PC-9 (cell line): ENCODE results near the gene KIF18A. TPM values are rescaled to one million over a fixed set of nuclear protein-coding genes. Genes with fewer than 3 reads are reported as not detected.

ENCODE experiments used
- BruUV-seq: library from RNA; stranded (reverse); fragments of 400-500 nt; replicated peaks from 2 replicates; lab custom pipeline; 2021; lab: Mats Ljungman, UMichigan
- CTCF ChIA-PET: fragments of 300-600 bp; sonication (Branson Sonifier 250); formaldehyde crosslinking; loops from one replicate; lab custom pipeline; 2022; ENCODE audit warnings: antibody characterized with exemption; lab: Charles Lee
- POLR2A ChIA-PET: fragments of 300-600 bp; sonication (Branson Sonifier 250); formaldehyde crosslinking; loops from one replicate; lab custom pipeline; 2022; ENCODE audit warnings: antibody characterized with exemption; ENCODE audit not compliant: unreplicated experiment; lab: Charles Lee
- DNase-seq, 2 experiments: peaks; one replicate each; pipeline versions ENCODE4 v3.0.0 to v3.0.0-alpha.2; 2015 to 2022; ENCODE audit warnings: mixed read lengths in 1 of 2
- H2AFZ ChIP-seq: fragments of 200-600 bp; sonication (generic); 2 replicates; pipeline ENCODE4 v1.8.1; 2017; ENCODE audit warnings: antibody characterized with exemption
- H3F3A ChIP-seq: fragments of 200-600 bp; sonication (generic); 2 replicates; pipeline ENCODE4 v1.8.1; 2017; ENCODE audit warnings: antibody characterized with exemption, mild to moderate bottlenecking, low read depth; ENCODE audit not compliant: insufficient read depth
- H3K27ac ChIP-seq: fragments of 200-600 bp; sonication (generic); 2 replicates; pipeline ENCODE4 v1.6.1; 2016; ENCODE audit warnings: mixed run types
- H3K27me3 ChIP-seq: fragments of 200-600 bp; sonication (generic); 2 replicates; pipeline ENCODE4 v1.6.1; 2016; ENCODE audit warnings: low read depth, mixed run types; ENCODE audit not compliant: insufficient read depth
- H3K36me3 ChIP-seq: fragments of 200-600 bp; sonication (generic); 2 replicates; pipeline ENCODE4 v1.6.1; 2016; ENCODE audit warnings: low read depth, mixed run types
- H3K4me1 ChIP-seq: fragments of 200-600 bp; sonication (generic); replicated peaks from 2 replicates; pipeline ENCODE4 v1.6.1; 2016; ENCODE audit warnings: mixed run types; ENCODE audit not compliant: insufficient read depth
- H3K4me2 ChIP-seq: fragments of 200-600 bp; sonication (generic); 2 replicates; pipeline ENCODE4 v1.6.1; 2017; ENCODE audit warnings: mixed run types
- H3K4me3 ChIP-seq: fragments of 200-600 bp; sonication (generic); 2 replicates; pipeline ENCODE4 v1.6.1; 2016; ENCODE audit warnings: mixed run types
- H3K79me2 ChIP-seq: fragments of 200-600 bp; sonication (generic); 2 replicates; pipeline ENCODE4 v1.6.1; 2017; ENCODE audit warnings: low read depth, mixed run types
- H3K9me2 ChIP-seq: fragments of 200-600 bp; sonication (generic); 2 replicates; pipeline ENCODE4 v1.8.1; 2017; ENCODE audit warnings: mild to moderate bottlenecking; ENCODE audit not compliant: insufficient read depth
- H3K9me3 ChIP-seq: fragments of 200-600 bp; sonication (generic); 2 replicates; pipeline ENCODE4 v1.8.1; 2016; ENCODE audit warnings: low read depth; ENCODE audit not compliant: insufficient read depth
- H4K20me1 ChIP-seq: fragments of 200-600 bp; sonication (generic); 2 replicates; pipeline ENCODE4 v1.8.1; 2017; ENCODE audit not compliant: insufficient read depth
- CTCF ChIP-seq: fragments of 200-600 bp; sonication (generic); conservative IDR thresholded peaks from 2 replicates; pipeline ENCODE4 v1.6.1; 2017; ENCODE audit warnings: mixed run types, antibody characterized with exemption, mild to moderate bottlenecking, moderate library complexity
- EZH2 ChIP-seq: fragments of 200-600 bp; sonication (generic); IDR thresholded peaks from 2 replicates; pipeline ENCODE4 v1.8.0; 2017; ENCODE audit warnings: antibody characterized with exemption, low read depth
- intact Hi-C: fragments of 100-400 bp; cut with micrococcal nuclease; formaldehyde crosslinking; loops from one replicate; pipeline ENCODE4 v1.10.0; 2022; ENCODE audit not compliant: unreplicated experiment
- total RNA-seq: library from RNA; stranded (reverse); gene quantifications from 2 replicates; pipeline ENCODE4 v1.2.3, GENCODE V29; 2021

The KIF18A gene
- total RNA-seq, 1 experiment from 2014 or later = 31.1 TPM

- H3K27me3 ChIP-seq = no peaks in the 10 kb centered on the region
- H3K4me2 ChIP-seq = no peak overlapping the region
- ChIA-PET CTCF (no interaction called here), POLR2A (no interaction called here)
- H3K9me3 ChIP-seq = no peaks in the 10 kb centered on the region
- no peaks in the 10 kb centered on the region for H3K79me2 ChIP-seq
- H3K9me2 ChIP-seq = no peaks in the 10 kb centered on the region
- no peaks in the 10 kb centered on the region for H4K20me1 ChIP-seq
- intact Hi-C loops = no loop called here
- BruUV-seq = no TSS peak
- no peak overlapping the region for H2AFZ ChIP-seq
- DNase-seq = no peak
- H3F3A ChIP-seq = no peaks in the 10 kb centered on the region
- no peak overlapping the region for H3K27ac ChIP-seq
- TF ChIP-seq CTCF (no peak), EZH2 (no peak)
- H3K4me1 ChIP-seq = no peaks in the 10 kb centered on the region
- H3K4me3 ChIP-seq = no peak overlapping the region
- H3K36me3 ChIP-seq = peaks cover 13% of the 10 kb centered on the region
These were observed 35.6 kb downstream of the KIF18A start for GRCh38 chr11:28072321-28072720.

GRCh38 chr11:28071305-28071704 lies 36.7 kb downstream of the KIF18A start:
- no peaks in the 10 kb centered on the region; the same call in 1 of the 2 replicates for H3K9me2 ChIP-seq
- no peaks in the 10 kb centered on the region for H3K4me1 ChIP-seq
- no peaks in the 10 kb centered on the region for H3K79me2 ChIP-seq
- no peak for DNase-seq
- TF ChIP-seq CTCF (no peak), EZH2 (no peak)
- no peak overlapping the region for H2AFZ ChIP-seq
- H3K36me3 ChIP-seq = peaks cover 11% of the 10 kb centered on the region
- H3K4me3 ChIP-seq = no peak overlapping the region
- H3K4me2 ChIP-seq = no peak overlapping the region
- CTCF ChIA-PET = no interaction called here
- no TSS peak for BruUV-seq
- no peak overlapping the region for H3K27ac ChIP-seq
- H3F3A ChIP-seq = no peaks in the 10 kb centered on the region
- H3K27me3 ChIP-seq = no peaks in the 10 kb centered on the region
- POLR2A ChIA-PET = no interaction called here
- intact Hi-C loops = no loop called here
- no peaks in the 10 kb centered on the region for H4K20me1 ChIP-seq
- H3K9me3 ChIP-seq = no peaks in the 10 kb centered on the region

GRCh38 chr11:28058333-28058732 lies 49.6 kb downstream of the KIF18A start:
- H3K4me2 ChIP-seq = no peak overlapping the region
- no peaks in the 10 kb centered on the region for H3K4me1 ChIP-seq
- intact Hi-C loops = no loop called here
- no peak for DNase-seq
- no peak overlapping the region for H3K4me3 ChIP-seq
- H4K20me1 ChIP-seq = no peaks in the 10 kb centered on the region
- H3K27ac ChIP-seq = no peak overlapping the region
- H3K9me3 ChIP-seq = no peaks in the 10 kb centered on the region
- ChIA-PET CTCF (no interaction called here), POLR2A (interaction anchor here (0.6 kb wide), 1 partner anchor 1984 kb away, joined by 6 read pairs; no protein-coding TSS in a partner anchor)
- no TSS peak for BruUV-seq
- no peak overlapping the region for H2AFZ ChIP-seq
- TF ChIP-seq CTCF (no peak), EZH2 (no peak)
- H3K9me2 ChIP-seq = no peaks in the 10 kb centered on the region
- no peaks in the 10 kb centered on the region for H3K79me2 ChIP-seq
- H3F3A ChIP-seq = no peaks in the 10 kb centered on the region; the same call in 1 of the 2 replicates
- no peaks in the 10 kb centered on the region for H3K27me3 ChIP-seq
- peaks cover 11% of the 10 kb centered on the region; the same call in 1 of the 2 replicates for H3K36me3 ChIP-seq
